Gastrocnemius medialis (tissue), 4 donors: ENCODE measurements around the gene GRIA4.

Experiments used
- POLR2A ChIP-seq, 2 donors: fragments of 450-650 bp; IDR thresholded peaks; one replicate each; pipeline ENCODE4 v1.6.1; 2017; ENCODE audit warnings: antibody characterized with exemption in 2 of 2, mild to moderate bottlenecking in 2 of 2, moderate library complexity in 2 of 2
- TF ChIP-seq, protein P1 (sequence below), 5 experiments: fragments of 450-650 bp in 3 of 5; fragments of 200-600 bp in 2 of 5; sonication (generic) in 2 of 5; IDR thresholded peaks in 4 of 5; conservative IDR thresholded peaks in 1 of 5; 1 replicate in 4 of 5; 2 replicates in 1 of 5; pipeline ENCODE4 v1.5.1; 2016 to 2019; ENCODE audit warnings: antibody characterized with exemption in 5 of 5, mild to moderate bottlenecking in 3 of 5, moderate library complexity in 3 of 5

DNA sequence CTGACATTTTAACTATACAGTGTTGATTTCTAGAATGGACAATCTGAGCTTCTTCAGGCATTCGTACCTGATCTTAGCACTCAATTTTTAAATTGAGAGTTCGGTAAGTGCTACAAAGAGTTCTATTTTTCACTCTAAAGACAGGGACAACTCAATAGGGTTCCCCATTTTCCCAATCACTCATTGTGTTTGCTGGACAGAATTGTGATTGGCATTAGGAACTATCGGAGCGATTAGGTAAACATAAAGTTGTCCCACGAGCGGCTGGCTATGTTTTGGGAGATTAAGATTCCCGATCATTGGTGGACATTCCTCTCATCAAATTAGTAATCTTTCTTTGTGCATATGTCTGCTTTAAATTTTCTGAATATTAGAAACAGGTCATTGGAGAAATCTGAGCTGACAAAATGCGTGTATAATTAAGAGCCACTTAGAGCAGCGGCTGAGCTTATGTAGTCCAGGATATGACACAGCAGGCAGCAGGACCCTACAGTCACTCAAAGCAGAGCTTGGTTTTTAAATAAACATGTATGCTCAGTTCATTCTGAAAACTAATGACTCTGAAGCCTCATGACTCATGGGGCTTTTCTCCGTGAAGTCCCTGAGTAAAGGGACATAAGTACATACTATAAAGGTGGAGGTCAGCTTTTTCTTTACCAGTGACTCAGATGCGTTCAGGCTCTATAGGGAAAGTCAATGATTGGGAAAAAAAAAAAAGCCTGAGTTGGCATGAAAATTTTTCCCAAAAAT lies 109.4 kb downstream of the GRIA4 start:
- TF ChIP-seq, protein P1, sequence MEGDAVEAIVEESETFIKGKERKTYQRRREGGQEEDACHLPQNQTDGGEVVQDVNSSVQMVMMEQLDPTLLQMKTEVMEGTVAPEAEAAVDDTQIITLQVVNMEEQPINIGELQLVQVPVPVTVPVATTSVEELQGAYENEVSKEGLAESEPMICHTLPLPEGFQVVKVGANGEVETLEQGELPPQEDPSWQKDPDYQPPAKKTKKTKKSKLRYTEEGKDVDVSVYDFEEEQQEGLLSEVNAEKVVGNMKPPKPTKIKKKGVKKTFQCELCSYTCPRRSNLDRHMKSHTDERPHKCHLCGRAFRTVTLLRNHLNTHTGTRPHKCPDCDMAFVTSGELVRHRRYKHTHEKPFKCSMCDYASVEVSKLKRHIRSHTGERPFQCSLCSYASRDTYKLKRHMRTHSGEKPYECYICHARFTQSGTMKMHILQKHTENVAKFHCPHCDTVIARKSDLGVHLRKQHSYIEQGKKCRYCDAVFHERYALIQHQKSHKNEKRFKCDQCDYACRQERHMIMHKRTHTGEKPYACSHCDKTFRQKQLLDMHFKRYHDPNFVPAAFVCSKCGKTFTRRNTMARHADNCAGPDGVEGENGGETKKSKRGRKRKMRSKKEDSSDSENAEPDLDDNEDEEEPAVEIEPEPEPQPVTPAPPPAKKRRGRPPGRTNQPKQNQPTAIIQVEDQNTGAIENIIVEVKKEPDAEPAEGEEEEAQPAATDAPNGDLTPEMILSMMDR (IDR thresholded peaks at IDR 0.05 in 4 of 5, conservative IDR thresholded peaks at IDR 0.05 in 1 of 5): no peak
- TF ChIP-seq POLR2A (IDR thresholded peaks at IDR 0.05): no peak
